Stimulated activated naive CD8-positive, alpha-beta T cell treated with anti-CD3 and anti-CD28 coated beads, Interleukin-15, Interleukin-2, amounts not matched to agents 100 ng/mL and 50 ng/mL, for 24 hours (primary cell): ENCODE measurements around the gene AFDN.

Source experiments
- H3K27ac Mint-ChIP-seq: one replicate; pipeline ENCODE4 v1.8.0; 2021; ENCODE audit warnings: mild to moderate bottlenecking, mixed read lengths
- H3K27me3 Mint-ChIP-seq: one replicate; pipeline ENCODE4 v1.8.0; 2021; ENCODE audit warnings: mixed read lengths
- H3K36me3 Mint-ChIP-seq: one replicate; pipeline ENCODE4 v1.8.0; 2021; ENCODE audit warnings: low read depth, mixed read lengths
- H3K4me1 Mint-ChIP-seq: one replicate; pipeline ENCODE4 v1.8.0; 2021; ENCODE audit warnings: low read depth, mixed read lengths
- H3K4me3 Mint-ChIP-seq: one replicate; pipeline ENCODE4 v1.8.0; 2021; ENCODE audit warnings: mild to moderate bottlenecking, mixed read lengths
- H3K9me3 Mint-ChIP-seq: one replicate; pipeline ENCODE4 v1.8.0; 2021; ENCODE audit warnings: mixed read lengths

Gene AFDN

DNA sequence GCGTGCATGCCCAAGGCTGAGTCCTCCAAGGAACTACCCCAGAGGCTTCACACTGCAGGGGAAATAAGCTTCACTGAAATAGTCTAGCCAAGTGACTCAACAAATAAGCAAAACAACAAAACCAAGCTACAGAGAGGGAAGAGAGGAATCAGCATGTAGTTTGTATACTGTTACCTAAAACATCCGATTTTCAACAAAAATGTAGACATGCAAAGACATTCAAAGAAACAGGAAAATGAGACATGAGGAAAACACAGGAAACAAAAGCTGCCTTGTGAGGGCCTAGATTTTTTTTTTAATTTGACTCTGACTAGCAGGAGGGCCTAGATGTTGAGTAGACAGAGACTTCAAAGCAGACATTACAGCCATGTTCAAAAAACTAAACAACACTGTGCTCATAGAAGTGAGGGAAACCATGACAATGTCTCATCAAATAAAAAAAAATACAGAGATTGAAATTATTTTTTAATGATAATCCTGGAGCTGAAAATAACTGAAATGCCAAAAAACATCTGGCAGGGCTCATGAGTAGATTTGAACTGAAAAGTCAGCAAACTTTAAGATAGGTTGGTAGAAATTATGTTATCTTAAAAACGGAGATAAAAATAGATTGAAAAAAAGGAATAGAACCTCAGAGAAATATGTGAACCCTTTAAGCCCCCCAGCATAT lies 154.3 kb downstream of the AFDN start:
- H3K4me1 Mint-ChIP-seq, result no peaks in the 10 kb centered on the region
- no peak overlapping the region for H3K4me3 Mint-ChIP-seq
- no peaks in the 10 kb centered on the region for H3K36me3 Mint-ChIP-seq
- no peak overlapping the region for H3K27ac Mint-ChIP-seq
- peaks cover 6% of the 10 kb centered on the region for H3K27me3 Mint-ChIP-seq
- H3K9me3 Mint-ChIP-seq, result no peaks in the 10 kb centered on the region

- no peak overlapping the region for H3K4me3 Mint-ChIP-seq
- H3K9me3 Mint-ChIP-seq, result no peaks in the 10 kb centered on the region
- no peaks in the 10 kb centered on the region for H3K4me1 Mint-ChIP-seq
- no peaks in the 10 kb centered on the region for H3K36me3 Mint-ChIP-seq
- no peak overlapping the region for H3K27ac Mint-ChIP-seq
- peaks cover 6% of the 10 kb centered on the region for H3K27me3 Mint-ChIP-seq
Observed at GRCh38 chr6:167981916-167982462, 155.3 kb downstream of the AFDN start.

DNA sequence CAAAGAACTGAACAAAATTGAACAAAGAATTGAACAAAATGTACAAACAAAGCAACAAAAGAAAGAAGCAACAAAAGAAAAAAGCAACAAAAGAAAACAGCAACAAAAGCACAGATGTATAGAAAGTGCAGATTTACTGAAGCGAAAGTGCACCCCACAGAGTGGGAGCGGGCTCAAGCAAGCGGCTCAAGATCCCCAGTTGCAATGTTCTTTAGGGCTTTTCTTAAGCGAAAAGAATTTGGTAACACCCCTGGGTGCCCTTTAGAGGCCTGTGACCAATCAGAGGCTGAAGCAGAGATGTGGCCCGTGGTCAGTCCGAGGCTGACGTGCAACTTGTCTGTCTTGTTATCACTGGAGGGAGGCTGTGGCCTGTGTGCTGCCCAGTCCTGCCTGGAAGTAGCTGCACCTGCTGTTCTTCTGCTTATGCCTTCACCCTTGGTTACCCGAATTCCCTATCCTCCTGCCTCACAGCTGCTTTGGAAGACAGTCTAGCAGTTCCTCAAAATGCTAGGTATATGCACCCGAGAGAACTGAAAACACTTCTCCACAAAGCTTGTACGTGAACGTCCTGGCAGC lies 157.5 kb downstream of the AFDN start:
- Mint-ChIP-seq H3K27me3 (peaks cover 6% of the 10 kb centered on the region), H3K27ac (no peak overlapping the region), H3K4me3 (no peak overlapping the region), H3K9me3 (no peaks in the 10 kb centered on the region), H3K4me1 (no peaks in the 10 kb centered on the region), H3K36me3 (no peaks in the 10 kb centered on the region)

GRCh38 chr6:167984876-167985604 lies 158.3 kb downstream of the AFDN start:
- H3K36me3 Mint-ChIP-seq, result no peaks in the 10 kb centered on the region
- H3K27me3 Mint-ChIP-seq, result peaks cover 6% of the 10 kb centered on the region
- H3K9me3 Mint-ChIP-seq, result no peaks in the 10 kb centered on the region
- H3K4me1 Mint-ChIP-seq, result no peaks in the 10 kb centered on the region
- H3K27ac Mint-ChIP-seq, result no peak overlapping the region
- no peak overlapping the region for H3K4me3 Mint-ChIP-seq

GRCh38 chr6:167985911-167986595 lies 159.3 kb downstream of the AFDN start:
- Mint-ChIP-seq H3K36me3 (no peaks in the 10 kb centered on the region), H3K4me1 (no peaks in the 10 kb centered on the region), H3K27ac (no peak overlapping the region), H3K9me3 (no peaks in the 10 kb centered on the region), H3K4me3 (no peak overlapping the region), H3K27me3 (peaks cover 6% of the 10 kb centered on the region)

GRCh38 chr6:167987396-167988153 lies 160.9 kb downstream of the AFDN start:
- no peaks in the 10 kb centered on the region for H3K27me3 Mint-ChIP-seq
- no peaks in the 10 kb centered on the region for H3K36me3 Mint-ChIP-seq
- H3K4me1 Mint-ChIP-seq, result no peaks in the 10 kb centered on the region
- H3K27ac Mint-ChIP-seq, result no peak overlapping the region
- no peak overlapping the region for H3K4me3 Mint-ChIP-seq
- H3K9me3 Mint-ChIP-seq, result no peaks in the 10 kb centered on the region

GRCh38 chr6:167988154-167988495 lies 161.4 kb downstream of the AFDN start:
- Mint-ChIP-seq H3K27ac (no peak overlapping the region), H3K9me3 (no peaks in the 10 kb centered on the region), H3K27me3 (no peaks in the 10 kb centered on the region), H3K36me3 (no peaks in the 10 kb centered on the region), H3K4me1 (no peaks in the 10 kb centered on the region), H3K4me3 (no peak overlapping the region)

- H3K4me1 Mint-ChIP-seq, result no peaks in the 10 kb centered on the region
- peaks cover 5% of the 10 kb centered on the region for H3K27me3 Mint-ChIP-seq
- no peaks in the 10 kb centered on the region for H3K9me3 Mint-ChIP-seq
- H3K36me3 Mint-ChIP-seq, result no peaks in the 10 kb centered on the region
- H3K4me3 Mint-ChIP-seq, result no peak overlapping the region
- H3K27ac Mint-ChIP-seq, result no peak overlapping the region
Observed at GRCh38 chr6:167988945-167989841, 162.5 kb downstream of the AFDN start.

- Mint-ChIP-seq H3K36me3 (no peaks in the 10 kb centered on the region), H3K4me1 (no peaks in the 10 kb centered on the region), H3K27ac (no peak overlapping the region), H3K4me3 (no peak overlapping the region), H3K27me3 (peaks cover 5% of the 10 kb centered on the region), H3K9me3 (no peaks in the 10 kb centered on the region)
Observed at GRCh38 chr6:167990016-167990945, 163.6 kb downstream of the AFDN start.

- Mint-ChIP-seq H3K4me1 (no peaks in the 10 kb centered on the region), H3K27ac (no peak overlapping the region), H3K4me3 (no peak overlapping the region), H3K36me3 (no peaks in the 10 kb centered on the region), H3K9me3 (no peaks in the 10 kb centered on the region), H3K27me3 (peaks cover 9% of the 10 kb centered on the region)
Observed at GRCh38 chr6:167993169-167993568, 166.5 kb downstream of the AFDN start.

GRCh38 chr6:167993831-167994230 lies 167.1 kb downstream of the AFDN start:
- no peaks in the 10 kb centered on the region for H3K36me3 Mint-ChIP-seq
- H3K4me1 Mint-ChIP-seq, result no peaks in the 10 kb centered on the region
- no peak overlapping the region for H3K4me3 Mint-ChIP-seq
- H3K9me3 Mint-ChIP-seq, result no peaks in the 10 kb centered on the region
- H3K27me3 Mint-ChIP-seq, result peaks cover 9% of the 10 kb centered on the region
- H3K27ac Mint-ChIP-seq, result no peak overlapping the region

DNA sequence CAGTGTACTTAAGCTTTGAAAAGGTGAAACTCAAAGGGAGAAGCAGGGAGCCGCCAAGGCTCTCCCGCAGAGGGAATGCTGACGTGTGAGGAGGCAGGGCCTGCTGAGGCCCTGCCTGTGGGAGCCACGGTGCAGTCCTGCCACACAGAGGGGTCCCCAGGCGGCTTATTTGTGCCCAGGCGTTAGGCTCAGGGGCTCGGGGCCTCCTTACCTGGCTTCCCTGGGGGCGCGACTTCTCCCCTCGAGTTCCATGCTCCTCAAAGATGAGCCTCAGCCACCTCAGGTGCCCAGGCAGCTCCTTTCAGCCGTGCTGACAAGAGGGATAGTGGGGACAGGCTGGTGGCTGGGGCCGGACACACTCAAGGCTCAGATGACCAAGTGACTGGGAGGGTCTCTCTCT lies 168.6 kb downstream of the AFDN start:
- Mint-ChIP-seq H3K4me3 (no peak overlapping the region), H3K9me3 (no peaks in the 10 kb centered on the region), H3K27ac (no peak overlapping the region), H3K27me3 (peaks cover 9% of the 10 kb centered on the region), H3K4me1 (no peaks in the 10 kb centered on the region), H3K36me3 (no peaks in the 10 kb centered on the region)

DNA sequence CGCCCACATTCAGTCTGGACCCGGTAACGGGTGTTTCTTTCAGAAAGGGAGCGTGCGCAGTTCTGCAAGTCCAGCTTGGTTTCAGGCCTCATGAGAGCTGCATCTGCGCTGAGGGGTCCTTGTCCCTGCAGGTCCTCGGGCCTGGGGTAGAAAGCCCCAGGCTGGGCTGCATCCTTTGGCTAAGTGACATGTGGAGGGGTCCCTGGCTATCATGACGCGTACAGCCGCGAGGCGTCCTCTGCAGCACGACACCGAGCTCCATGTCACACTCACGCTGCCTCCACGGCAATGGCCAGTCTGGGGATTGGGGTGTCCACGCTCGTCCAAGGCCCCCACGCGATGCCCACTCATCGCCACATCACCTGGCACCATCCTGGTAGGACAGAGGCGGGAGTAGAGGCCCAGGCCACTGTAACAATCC lies 169.0 kb downstream of the AFDN start:
- Mint-ChIP-seq H3K4me1 (no peaks in the 10 kb centered on the region), H3K4me3 (no peak overlapping the region), H3K36me3 (no peaks in the 10 kb centered on the region), H3K27me3 (peaks cover 9% of the 10 kb centered on the region), H3K27ac (no peak overlapping the region), H3K9me3 (peaks cover under 1% of the 10 kb centered on the region)
